Transverse colon (tissue), 4 donors: ENCODE measurements around the gene PLP2. TPM values are rescaled to one million over a fixed set of nuclear protein-coding genes. Genes with fewer than 3 reads are reported as not detected.

Experiments used
- DNase-seq: peaks from one replicate; pipeline ENCODE4 v3.0.0-alpha.2; 2019
- H3K27ac ChIP-seq, 4 donors: fragments of 200-600 bp; sonication (generic); 2 replicates each; pipeline ENCODE4 v1.5.1; 2016 to 2018; ENCODE audit warnings: inconsistent platforms in 4 of 4
- H3K27me3 ChIP-seq: fragments of 200-600 bp; sonication (generic); 2 replicates; pipeline ENCODE4 v1.5.1; 2017; ENCODE audit warnings: inconsistent platforms
- H3K36me3 ChIP-seq, 4 donors: fragments of 200-600 bp; sonication (generic); 2 replicates each; pipeline ENCODE4 v1.5.1; 2017 to 2019; ENCODE audit warnings: inconsistent platforms in 4 of 4
- H3K4me1 ChIP-seq, 4 donors: fragments of 200-600 bp; sonication (generic); 2 replicates each; pipeline ENCODE4 v1.5.1; 2017 to 2020; ENCODE audit warnings: inconsistent platforms in 4 of 4
- H3K4me3 ChIP-seq, 4 donors: fragments of 200-600 bp; sonication (generic); 1 replicate in 1 of 4; 2 replicates in 3 of 4; pipeline versions ENCODE4 v1.5.1 to v1.6.1; 2017 to 2019; ENCODE audit warnings: inconsistent platforms in 4 of 4
- H3K9me3 ChIP-seq, 2 donors: fragments of 200-600 bp; sonication (generic); 2 replicates each; pipeline ENCODE4 v1.5.1; 2017 to 2019; ENCODE audit warnings: inconsistent platforms in 2 of 2
- EP300 ChIP-seq: sonication (generic); formaldehyde crosslinking; IDR thresholded peaks from one replicate; pipeline ENCODE4 v1.6.1; 2017; ENCODE audit warnings: antibody characterized with exemption, low read depth
- POLR2A ChIP-seq: fragments of 450-650 bp; IDR thresholded peaks from one replicate; pipeline ENCODE4 v1.6.1; 2016; ENCODE audit warnings: antibody characterized with exemption, mild to moderate bottlenecking, moderate library complexity
- POLR2AphosphoS5 ChIP-seq, 3 donors: sonication (generic); formaldehyde crosslinking; IDR thresholded peaks; one replicate each; pipeline ENCODE4 v1.6.1; 2016; ENCODE audit warnings: antibody characterized with exemption in 3 of 3
- WGBS, 2 donors: methylation state at CpG; one replicate each; pipeline ENCODE4 v1.1.5; 2018; ENCODE audit warnings: low coverage in 1 of 2; 5-methylcytosine and 5-hydroxymethylcytosine counted together
- in situ Hi-C, 4 donors: fragments of 200-750 bp; cut with MboI; loops; one replicate each; pipeline versions ENCODE4 v1.15.0 to v1.15.1; 2017; ENCODE audit warnings: low sequenced_read_pairs in 3 of 4, low pct_ligation_motif_present in 1 of 4, low pct_unique_long_range_greater_than_20kb in 1 of 4
- intact Hi-C: fragments of 100-400 bp; cut with DNase I; formaldehyde crosslinking; loops from one replicate; pipeline ENCODE4 v1.15.1; 2023; ENCODE audit warnings: low total_unique reads
- total RNA-seq, 4 donors: library from RNA; depleted of rRNA; stranded (reverse); fragments of >200 nt; gene quantifications; one replicate each; pipeline ENCODE4 v1.1.0, GENCODE V29; 2016
- TF ChIP-seq, protein P1 (sequence below), 5 experiments: fragments of 200-600 bp in 3 of 5; fragments of 450-650 bp in 2 of 5; sonication (generic) in 3 of 5; IDR thresholded peaks; 1 replicate in 2 of 5; 2 replicates in 3 of 5; pipeline ENCODE4 v1.5.1; 2016 to 2017; ENCODE audit warnings: antibody characterized with exemption in 5 of 5, inconsistent platforms in 3 of 5, mild to moderate bottlenecking in 2 of 5, moderate library complexity in 1 of 5

The PLP2 gene
- total RNA-seq, 4 donors from 2014 or later, result 31.0 to 60.3 (median 43.2) TPM

DNA sequence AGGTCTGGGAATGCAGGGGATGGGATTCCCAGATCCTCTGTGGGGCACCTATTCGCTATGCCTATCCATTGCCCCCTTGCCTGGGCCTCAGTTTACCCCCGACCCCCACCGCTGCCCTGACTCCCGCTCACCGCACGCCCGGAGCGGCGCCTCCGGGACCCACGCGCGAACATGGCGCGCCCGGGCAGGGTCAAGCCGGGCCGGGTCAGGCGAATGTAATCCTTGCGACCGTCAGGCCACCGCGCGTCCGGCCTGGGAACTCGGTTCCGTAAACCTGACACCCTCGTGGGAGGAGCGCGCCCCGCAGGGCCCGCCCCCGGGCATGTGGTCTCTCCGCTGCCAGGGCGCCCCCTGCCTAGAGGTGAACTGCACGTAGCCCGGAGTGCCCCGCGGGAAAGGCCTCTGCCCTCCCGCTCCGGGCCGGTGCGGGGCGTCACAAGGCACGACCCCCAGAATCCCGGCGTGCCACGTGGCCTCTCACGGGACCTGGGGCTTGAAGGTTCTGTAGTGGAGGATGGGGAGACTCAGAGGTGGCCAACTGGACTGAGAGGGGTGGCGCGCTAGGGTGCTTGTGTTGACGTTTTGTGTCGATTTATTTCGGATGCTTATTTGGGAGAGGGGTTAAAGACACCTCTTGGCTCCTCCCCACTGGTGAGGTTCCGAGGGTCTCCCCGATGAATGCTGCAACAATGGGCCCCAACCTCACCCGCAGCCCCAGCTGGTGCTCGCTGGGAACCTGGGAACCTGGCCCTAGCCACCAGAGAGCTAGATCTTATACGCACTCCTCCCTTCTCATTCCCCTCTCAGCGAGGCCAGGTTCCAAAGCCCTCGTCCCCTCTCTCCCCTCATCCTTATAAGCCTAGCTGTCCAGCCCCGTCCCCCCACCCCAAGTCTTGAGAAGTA, 14.7 kb downstream of the PLP2 start, which contains the start of gene PRICKLE3:
Gene PRICKLE3 (minus strand): TSS at position 249 of the 903 bp plus-strand sequence. CDS start 76 bp downstream, at position 173.
- 50% methylated on average over 46 of the region's 62 CpGs; no CpG with 5 or more reads in 1 of the 2 donors for whole genome bisulfite sequencing, 2 donors
- peak; percentile 88 for DNase-seq
- in situ Hi-C loops, result no loop called here

DNA sequence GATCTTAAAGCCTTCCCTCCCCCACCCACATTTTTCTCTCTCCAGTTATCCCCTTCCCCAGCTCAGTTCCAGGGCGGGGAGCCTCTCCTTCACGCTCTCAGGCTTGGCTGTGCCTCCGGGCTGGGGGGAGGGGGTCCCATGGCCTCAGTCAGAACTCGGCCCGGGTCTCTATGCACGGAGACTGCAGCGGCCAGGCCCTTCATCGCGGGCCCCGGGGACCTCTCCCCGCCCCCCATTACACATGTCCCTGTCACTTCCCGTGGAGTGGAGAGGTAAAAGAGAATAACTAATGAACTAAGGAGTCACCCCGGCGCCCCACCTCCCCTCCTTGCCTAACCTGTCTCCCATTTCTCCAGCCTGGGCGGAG, 15.3 kb downstream of the PLP2 start:
- Histone ChIP-seq H3K9me3 (no peaks in the 10 kb centered on the region), H3K4me1 (peaks cover 0 to 26% (median 8%) of the 10 kb centered on the region in 4 donors), H3K36me3 (peaks cover 0 to 4% (median 0%) of the 10 kb centered on the region in 4 donors), H3K4me3 (no peak overlapping the region), H3K27me3 (no peaks in the 10 kb centered on the region), H3K27ac (peak overlapping the region; percentile 77 to 89 (median 86))
- DNase-seq, result no peak
- in situ Hi-C loops (no loop called here), intact Hi-C loops (no loop called here)
- no peak for TF ChIP-seq POLR2AphosphoS5 (IDR thresholded peaks at IDR 0.05)
- TF ChIP-seq POLR2A, result no peak
- TF ChIP-seq, protein P1, sequence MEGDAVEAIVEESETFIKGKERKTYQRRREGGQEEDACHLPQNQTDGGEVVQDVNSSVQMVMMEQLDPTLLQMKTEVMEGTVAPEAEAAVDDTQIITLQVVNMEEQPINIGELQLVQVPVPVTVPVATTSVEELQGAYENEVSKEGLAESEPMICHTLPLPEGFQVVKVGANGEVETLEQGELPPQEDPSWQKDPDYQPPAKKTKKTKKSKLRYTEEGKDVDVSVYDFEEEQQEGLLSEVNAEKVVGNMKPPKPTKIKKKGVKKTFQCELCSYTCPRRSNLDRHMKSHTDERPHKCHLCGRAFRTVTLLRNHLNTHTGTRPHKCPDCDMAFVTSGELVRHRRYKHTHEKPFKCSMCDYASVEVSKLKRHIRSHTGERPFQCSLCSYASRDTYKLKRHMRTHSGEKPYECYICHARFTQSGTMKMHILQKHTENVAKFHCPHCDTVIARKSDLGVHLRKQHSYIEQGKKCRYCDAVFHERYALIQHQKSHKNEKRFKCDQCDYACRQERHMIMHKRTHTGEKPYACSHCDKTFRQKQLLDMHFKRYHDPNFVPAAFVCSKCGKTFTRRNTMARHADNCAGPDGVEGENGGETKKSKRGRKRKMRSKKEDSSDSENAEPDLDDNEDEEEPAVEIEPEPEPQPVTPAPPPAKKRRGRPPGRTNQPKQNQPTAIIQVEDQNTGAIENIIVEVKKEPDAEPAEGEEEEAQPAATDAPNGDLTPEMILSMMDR (IDR thresholded peaks at IDR 0.05), result no peak
- TF ChIP-seq EP300, result no peak
- WGBS, 2 donors, result 76 to 80% methylated on average over 1 to 12 of the region's 15 CpGs

More for the DNA sequence above, 14.7 kb downstream of the PLP2 start, which contains the start of gene PRICKLE3:
- peaks cover 0 to 4% (median 0%) of the 10 kb centered on the region in 4 donors for H3K36me3 ChIP-seq
- H3K4me3 ChIP-seq, result peak within 1 kb of the TSS; percentile 47 to 64 (median 54)
- TF ChIP-seq, protein P1 (IDR thresholded peaks at IDR 0.05), result peak in 2 of 5 experiments; percentile 25 to 37
- TF ChIP-seq POLR2AphosphoS5 (IDR thresholded peaks at IDR 0.05) (peak; percentile 78 to 84 (median 81)), EP300 (no peak), POLR2A (peak; percentile 69)
- H3K27me3 ChIP-seq, result no peaks in the 10 kb centered on the region
- intact Hi-C loops, result no loop called here
- no peaks in the 10 kb centered on the region for H3K9me3 ChIP-seq
- H3K4me1 ChIP-seq, result peaks cover 0 to 24% (median 8%) of the 10 kb centered on the region in 4 donors
- peak within 1 kb of the TSS; percentile 77 to 89 (median 86) for H3K27ac ChIP-seq

DNA sequence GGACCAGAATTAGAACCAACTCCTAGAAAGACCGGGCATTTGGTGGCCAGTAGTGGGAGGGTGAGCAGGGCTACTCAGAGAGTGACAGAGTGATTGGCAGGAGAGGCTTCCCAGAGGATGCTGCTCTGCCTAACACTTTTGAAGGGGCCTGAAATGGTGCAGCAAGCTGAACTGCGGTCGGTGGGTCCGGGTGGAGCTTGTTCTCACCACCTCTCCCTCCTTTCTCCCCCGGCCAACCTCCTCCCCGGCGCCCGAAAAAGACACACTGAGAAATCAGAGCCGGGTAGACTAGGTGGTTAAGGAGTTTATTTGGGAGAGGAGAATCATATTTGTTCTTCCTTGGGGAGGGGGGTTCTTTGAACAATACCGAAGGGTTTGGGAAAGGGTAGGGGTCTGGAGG, 15.8 kb downstream of the PLP2 start:
- no peaks in the 10 kb centered on the region for H3K27me3 ChIP-seq
- H3K4me1 ChIP-seq, result peaks cover 0 to 28% (median 8%) of the 10 kb centered on the region in 4 donors
- DNase-seq, result no peak
- H3K9me3 ChIP-seq, result no peaks in the 10 kb centered on the region
- intact Hi-C loops, result no loop called here
- no peak overlapping the region for H3K4me3 ChIP-seq
- peak overlapping the region in 2 of 4 donors; percentile 87 to 89 for H3K27ac ChIP-seq
- in situ Hi-C loops, result no loop called here
- TF ChIP-seq, protein P1 (IDR thresholded peaks at IDR 0.05), result no peak
- TF ChIP-seq POLR2AphosphoS5 (IDR thresholded peaks at IDR 0.05) (no peak), POLR2A (no peak), EP300 (no peak)
- WGBS, 2 donors, result 87% methylated on average over 10 of the region's 10 CpGs; no CpG with 5 or more reads in 1 of the 2 donors
- H3K36me3 ChIP-seq, result peaks cover 0 to 4% (median 0%) of the 10 kb centered on the region in 4 donors

DNA sequence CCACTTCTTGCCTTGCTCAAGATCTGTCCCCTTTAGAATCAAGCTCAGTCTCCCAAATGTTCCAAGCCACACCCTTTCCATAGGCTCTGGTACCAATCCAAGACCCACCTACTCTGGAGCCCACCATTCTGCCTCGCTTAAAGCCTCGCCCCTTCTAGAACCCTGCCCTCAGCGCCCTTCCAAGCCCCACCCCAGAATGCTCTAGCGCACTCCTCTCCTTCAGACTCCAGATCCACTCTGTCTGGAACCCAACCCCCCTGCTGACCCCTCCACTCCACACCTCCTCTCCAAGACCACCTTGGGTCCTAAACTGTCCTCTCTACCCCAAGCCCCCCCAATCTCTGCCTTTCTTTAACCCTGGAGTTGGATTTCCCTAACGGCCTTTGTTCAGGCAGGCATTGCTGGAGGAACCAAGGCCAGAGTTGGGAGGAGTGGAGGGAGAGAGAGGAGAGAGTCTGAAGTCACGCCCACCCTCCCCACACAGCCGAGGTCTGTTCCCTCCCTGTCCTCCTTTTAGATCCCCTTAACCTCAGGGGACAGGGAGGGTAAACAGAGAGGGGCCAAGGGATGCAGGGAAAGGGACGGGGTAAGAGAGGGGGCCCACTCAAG, 16.9 kb downstream of the PLP2 start:
- Histone ChIP-seq H3K4me3 (no peak overlapping the region), H3K27me3 (no peaks in the 10 kb centered on the region), H3K9me3 (no peaks in the 10 kb centered on the region), H3K27ac (peak overlapping the region in 2 of 4 donors; percentile 88 to 90), H3K4me1 (peaks cover 0 to 28% (median 8%) of the 10 kb centered on the region in 4 donors), H3K36me3 (no peaks in the 10 kb centered on the region)
- no peak for TF ChIP-seq POLR2A
- TF ChIP-seq, protein P1 (IDR thresholded peaks at IDR 0.05), result no peak
- no peak for TF ChIP-seq POLR2AphosphoS5 (IDR thresholded peaks at IDR 0.05)
- TF ChIP-seq EP300, result no peak
- in situ Hi-C loops (no loop called here), intact Hi-C loops (no loop called here)
- no peak for DNase-seq
- 60 to 93% methylated on average over 3 to 8 of the region's 8 CpGs for WGBS, 2 donors
